Aorta (tissue), 5 donors: ENCODE results near the gene TP53I13. TPM values are rescaled to one million over a fixed set of nuclear protein-coding genes. Genes with fewer than 3 reads are reported as not detected.

Experiments used
- ATAC-seq: fragments of 200-7000 bp; cut with Tn5 transposase; one replicate; pipeline ENCODE4 v1.9.1; 2022; ENCODE audit warnings: moderate library complexity; ENCODE audit not compliant: low FRiP score
- DNase-seq, 2 donors: peaks; one replicate each; pipeline ENCODE4 v3.0.0-alpha.2; 2020
- H3K27ac ChIP-seq, 2 donors: one replicate each; pipeline ENCODE4 v1.5.1; 2013; ENCODE audit warnings: low read length in 2 of 2, mild to moderate bottlenecking in 2 of 2, moderate library complexity in 2 of 2, control low read depth in 1 of 2, inconsistent platforms in 1 of 2, low read depth in 1 of 2
- H3K27me3 ChIP-seq, 2 donors: one replicate each; pipeline ENCODE4 v1.6.1; 2013; ENCODE audit warnings: control low read depth in 1 of 2, low read length in 1 of 2, mild to moderate bottlenecking in 1 of 2, moderate library complexity in 1 of 2; ENCODE audit not compliant: insufficient read depth in 2 of 2, control insufficient read depth in 1 of 2
- H3K36me3 ChIP-seq, 2 donors: one replicate each; pipeline ENCODE4 v1.6.1; 2013; ENCODE audit warnings: control low read depth in 1 of 2, low read length in 1 of 2, mild to moderate bottlenecking in 1 of 2; ENCODE audit not compliant: insufficient read depth in 2 of 2, control insufficient read depth in 1 of 2
- H3K4me1 ChIP-seq, 2 donors: one replicate each; pipeline ENCODE4 v1.6.1; 2013; ENCODE audit warnings: low read length in 2 of 2, control low read depth in 1 of 2, mild to moderate bottlenecking in 1 of 2, moderate library complexity in 1 of 2; ENCODE audit not compliant: insufficient read depth in 2 of 2, control insufficient read depth in 1 of 2
- H3K4me3 ChIP-seq, 2 donors: one replicate each; pipeline ENCODE4 v1.5.1; 2013; ENCODE audit warnings: low read length in 2 of 2, control low read depth in 1 of 2, mild to moderate bottlenecking in 1 of 2
- H3K9me3 ChIP-seq: one replicate; pipeline ENCODE4 v1.6.1; 2013; ENCODE audit warnings: mild to moderate bottlenecking, low read length; ENCODE audit not compliant: control insufficient read depth
- WGBS, 2 donors: extraction: QIAGEN DNeasy Blood & Tissue Kit; methylation state at CpG; one replicate each; pipeline ENCODE4 v1.1.7; 2013; 5-methylcytosine and 5-hydroxymethylcytosine counted together
- intact Hi-C, 2 donors: fragments of 100-400 bp; cut with DNase I; formaldehyde crosslinking; loops; one replicate each; pipeline versions ENCODE4 v1.14.2 to v1.15.0; 2022
- polyA plus RNA-seq, 2 donors: library from polyadenylated mRNA; stranded (reverse); fragments of 200-250 nt; gene quantifications; one replicate each; pipeline ENCODE4 v1.2.3, GENCODE V29; 2013
- total RNA-seq, 2 donors: library from RNA; stranded (reverse); fragmentation: NEBNext Ultra II Directional; extraction: Animal tissue kit (Norgen Biotek cat#: 25700); gene quantifications; one replicate each; pipeline ENCODE4 v1.2.1, GENCODE V29; 2021
- donor health status: healthy with polysubstance abuse.
- donor health status: Bipolar disorder and iron deficiency.
- donor health status: DM: no; HTN: no; CAD: no.
- donor health status: DM: no; HTN: no; CAD: no.
- donor health status: DM: yes; HTN: yes; CAD: no.

Gene TP53I13
- total and polyA plus RNA-seq, 4 donors, result 18.4 to 122 (median 33.0) TPM

GRCh38 chr17:29589524-29590410, 21.3 kb downstream of the TP53I13 start, which contains the start of gene GIT1:
Gene GIT1 (minus strand): TSS chr17:29589648. CDS start chr17:29589378, 270 bp downstream.
- no peaks in the 10 kb centered on the region for H3K27me3 ChIP-seq
- H3K27ac ChIP-seq, result peak within 1 kb of the TSS in 1 of 2 donors; percentile 37
- WGBS, 2 donors, result 7 to 16% methylated on average over 27 to 70 of the region's 70 CpGs
- peaks cover 0 to 2% of the 10 kb centered on the region in 2 donors for H3K4me1 ChIP-seq
- H3K4me3 ChIP-seq, result peak within 1 kb of the TSS; percentile 29 to 73
- intact Hi-C loops, result loop anchor here (5.0 kb wide), 2 partner anchors 33 to 188 kb away; partner anchors contain the start of gene CORO6 (in 1 of the 2)
- peak; percentile 91 to 93 for DNase-seq
- peak; percentile 83 for ATAC-seq
- H3K9me3 ChIP-seq, result no peaks in the 10 kb centered on the region
- no peaks in the 10 kb centered on the region for H3K36me3 ChIP-seq

- Histone ChIP-seq H3K36me3 (no peaks in the 10 kb centered on the region), H3K27me3 (no peaks in the 10 kb centered on the region), H3K4me1 (peaks cover 0 to 2% of the 10 kb centered on the region in 2 donors), H3K9me3 (no peaks in the 10 kb centered on the region), H3K4me3 (no peak overlapping the region), H3K27ac (peak overlapping the region in 1 of 2 donors; percentile 71)
- 19 to 22% methylated on average over 29 to 30 of the region's 30 CpGs for WGBS, 2 donors
- DNase-seq (peak in 1 of 2 donors; percentile 82), ATAC-seq (peak; percentile 2)
- intact Hi-C loops, result no loop called here
These were observed 22.1 kb downstream of the TP53I13 start for GRCh38 chr17:29590411-29591145.

GRCh38 chr17:29591146-29591736, 22.7 kb downstream of the TP53I13 start:
- peak overlapping the region in 1 of 2 donors; percentile 71 for H3K27ac ChIP-seq
- WGBS, 2 donors, result 1 to 3% methylated on average over 30 to 31 of the region's 31 CpGs
- H3K4me3 ChIP-seq, result no peak overlapping the region
- intact Hi-C loops, result no loop called here
- H3K9me3 ChIP-seq, result no peaks in the 10 kb centered on the region
- peaks cover 0 to 2% of the 10 kb centered on the region in 2 donors for H3K4me1 ChIP-seq
- H3K36me3 ChIP-seq, result no peaks in the 10 kb centered on the region
- ATAC-seq (peak; percentile 53), DNase-seq (peak; percentile 78 to 88)
- no peaks in the 10 kb centered on the region for H3K27me3 ChIP-seq

DNA sequence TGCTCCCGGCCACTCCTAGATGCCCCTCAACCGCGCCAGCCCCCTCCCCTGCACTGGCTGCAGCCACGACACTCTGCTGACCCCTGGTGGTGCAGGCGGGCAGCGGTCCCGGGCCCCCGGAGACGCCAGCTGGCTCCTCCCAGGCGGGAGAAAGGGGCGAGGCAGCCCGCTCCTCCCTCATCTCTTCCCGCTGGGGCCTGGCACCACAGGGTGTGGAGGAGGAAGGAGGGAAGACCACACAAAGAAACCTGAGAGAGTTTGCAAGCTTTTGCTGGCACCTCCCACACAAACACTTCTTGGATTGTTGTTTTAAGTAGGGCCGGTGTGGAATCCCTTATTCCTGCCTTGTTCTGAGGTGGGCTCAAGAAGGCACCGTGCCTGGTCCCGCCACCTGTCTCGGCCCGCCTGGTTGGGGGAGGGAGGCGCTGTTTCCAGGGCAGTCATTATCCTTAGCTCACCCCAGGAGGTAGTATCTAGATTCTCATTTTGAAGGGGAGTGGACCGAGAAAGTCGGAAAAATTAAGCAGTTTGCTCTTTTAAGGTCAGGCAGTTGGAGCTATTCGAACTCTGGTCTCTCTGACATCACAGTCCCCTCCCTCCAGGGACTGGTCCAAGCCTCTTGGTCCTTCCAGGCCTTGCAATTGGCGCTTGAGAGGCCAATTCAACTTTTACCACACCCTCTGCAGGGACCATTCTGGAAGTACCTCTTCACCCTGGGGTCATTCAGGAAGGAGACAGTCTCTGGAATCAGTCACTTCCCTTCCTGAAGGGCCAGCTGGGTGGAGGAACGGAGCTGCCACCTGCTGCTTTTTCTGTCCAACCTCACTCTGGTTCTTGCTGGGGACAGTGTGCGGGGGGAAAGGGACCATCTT, 23.5 kb downstream of the TP53I13 start:
- Histone ChIP-seq H3K27me3 (no peaks in the 10 kb centered on the region), H3K4me1 (peaks cover 0 to 2% of the 10 kb centered on the region in 2 donors), H3K9me3 (no peaks in the 10 kb centered on the region), H3K4me3 (no peak overlapping the region), H3K36me3 (no peaks in the 10 kb centered on the region), H3K27ac (peak overlapping the region in 1 of 2 donors; percentile 74)
- 8 to 9% methylated on average over 25 of the region's 25 CpGs for WGBS, 2 donors
- peak; percentile 92 to 96 for DNase-seq
- intact Hi-C loops, result no loop called here
- peak; percentile 90 for ATAC-seq

DNA sequence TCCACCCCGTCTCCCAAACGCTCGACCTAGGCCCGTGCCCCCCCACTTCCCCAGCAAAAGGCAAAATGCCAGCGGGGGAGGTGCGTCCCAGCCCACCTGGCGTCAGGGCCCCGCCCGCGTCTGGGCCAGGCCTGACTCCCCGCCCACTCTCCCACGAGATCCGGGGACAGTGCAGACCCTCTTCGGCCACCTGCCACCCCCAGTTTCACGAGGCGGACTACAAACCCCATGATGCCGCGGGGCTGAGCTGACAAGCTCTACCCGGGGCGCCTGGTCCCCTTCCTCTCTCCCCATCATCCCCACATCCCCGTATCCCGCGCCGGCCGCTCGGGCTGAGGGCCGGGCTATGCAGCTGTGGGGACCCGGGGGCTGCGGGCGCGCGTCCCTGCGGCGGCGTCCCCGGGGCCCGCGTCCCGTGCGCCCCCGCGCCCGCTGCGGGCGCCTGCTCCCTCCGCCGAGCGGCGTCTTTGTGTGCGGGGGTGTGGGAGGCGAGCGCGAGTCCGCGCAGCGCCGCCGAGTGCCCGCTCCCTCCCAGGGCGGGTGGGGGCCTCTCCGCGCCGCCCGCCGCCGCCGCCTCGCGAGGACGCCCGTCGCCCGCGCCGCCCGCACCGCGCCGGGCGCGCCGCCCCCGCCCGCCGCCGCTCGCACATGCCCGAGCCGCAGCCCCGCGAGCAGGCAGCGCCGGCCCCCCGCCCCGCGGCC, 24.5 kb downstream of the TP53I13 start, which contains the start of gene ANKRD13B:
Gene ANKRD13B, plus strand, starts transcription at position 283 of the 702 bp plus-strand sequence. CDS start 490 bp downstream, outside the sequence.
- Histone ChIP-seq H3K4me1 (peaks cover 0 to 2% of the 10 kb centered on the region in 2 donors), H3K27ac (peak within 1 kb of the TSS in 1 of 2 donors; percentile 74), H3K9me3 (no peaks in the 10 kb centered on the region), H3K27me3 (no peaks in the 10 kb centered on the region), H3K36me3 (no peaks in the 10 kb centered on the region), H3K4me3 (peak within 1 kb of the TSS; percentile 61 to 63)
- 0 to 1% methylated on average over 40 to 96 of the region's 96 CpGs for WGBS, 2 donors
- intact Hi-C loops, result no loop called here
- DNase-seq (peak; percentile 72 to 87), ATAC-seq (no peak)

- ATAC-seq (no peak), DNase-seq (peak in 1 of 2 donors; percentile 75)
- H3K27ac ChIP-seq, result no peak overlapping the region
- intact Hi-C loops, result no loop called here
- no peaks in the 10 kb centered on the region for H3K9me3 ChIP-seq
- no peaks in the 10 kb centered on the region for H3K36me3 ChIP-seq
- peak overlapping the region; percentile 61 to 63 for H3K4me3 ChIP-seq
- peaks cover 0 to 2% of the 10 kb centered on the region in 2 donors for H3K4me1 ChIP-seq
- WGBS, 2 donors, result 11 to 13% methylated on average over 55 to 64 of the region's 64 CpGs
- no peaks in the 10 kb centered on the region for H3K27me3 ChIP-seq
These were observed 25.4 kb downstream of the TP53I13 start for GRCh38 chr17:29593591-29594518.
